Measurements from ENCODE around the gene TGFBR1. TPM values are rescaled to one million over a fixed set of nuclear protein-coding genes. Genes with fewer than 3 reads are reported as not detected.

Gene TGFBR1
- polyA plus RNA-seq, 1 donor from 2014 or later, result 78.0 TPM

- Histone ChIP-seq H3K36me3 (ENCODE audit: insufficient read depth, low read length) (no peaks in the 10 kb centered on the region), H3K4me2 (ENCODE audit: low read length) (no peak overlapping the region), H2AFZ (ENCODE audit: low read depth, low read length) (no peak overlapping the region), H3K4me3 (ENCODE audit: low read length) (no peak overlapping the region), H3K27ac (ENCODE audit: low read length) (no peak overlapping the region), H3K27me3 (ENCODE audit: insufficient read depth, low read depth, low read length) (no peaks in the 10 kb centered on the region), H3K79me2 (replicated peaks; ENCODE audit: insufficient read depth, low read length) (peaks cover 95% of the 10 kb centered on the region), H3K9me3 (ENCODE audit: low read length) (no peaks in the 10 kb centered on the region), H3K9me2 (ENCODE audit: insufficient read depth, low read length) (no peaks in the 10 kb centered on the region), H3F3A (ENCODE audit: insufficient read depth, low read length, poor library complexity, severe bottlenecking) (no peaks in the 10 kb centered on the region), H4K20me1 (ENCODE audit: insufficient read depth) (no peaks in the 10 kb centered on the region), H3K9ac (ENCODE audit: low read length) (no peak overlapping the region)
- TF ChIP-seq CTCF (IDR thresholded peaks at IDR 0.05; ENCODE audit: poor library complexity, severe bottlenecking) (no peak), SMC3 (conservative IDR thresholded peaks at IDR 0.05; ENCODE audit: poor library complexity) (no peak), RAD21 (conservative IDR thresholded peaks at IDR 0.05) (no peak), REST (IDR thresholded peaks at IDR 0.05; ENCODE audit: borderline replicate concordance) (no peak), TAF1 (IDR thresholded peaks at IDR 0.05; ENCODE audit: low read depth) (no peak), POLR2AphosphoS5 (IDR thresholded peaks at IDR 0.05) (no peak), EZH2 (IDR thresholded peaks at IDR 0.05; ENCODE audit: borderline replicate concordance, insufficient read depth, low read length, poor library complexity, severe bottlenecking) (no peak)
Measured at GRCh38 chr9:99121604-99122003, 16.7 kb downstream of the TGFBR1 start.

- Histone ChIP-seq H4K20me1 (ENCODE audit: insufficient read depth) (no peaks in the 10 kb centered on the region), H3K79me2 (replicated peaks; ENCODE audit: insufficient read depth, low read length) (peaks cover 88% of the 10 kb centered on the region), H3K4me2 (ENCODE audit: low read length) (no peak overlapping the region)
Measured at GRCh38 chr9:99124534-99125255, 19.8 kb downstream of the TGFBR1 start.

More at GRCh38 chr9:99124534-99125255, 19.8 kb downstream of the TGFBR1 start:
- Histone ChIP-seq H3K9me3 (ENCODE audit: low read length) (no peaks in the 10 kb centered on the region), H3K27ac (ENCODE audit: low read length) (no peak overlapping the region), H3K27me3 (ENCODE audit: insufficient read depth, low read depth, low read length) (no peaks in the 10 kb centered on the region), H3F3A (ENCODE audit: insufficient read depth, low read length, poor library complexity, severe bottlenecking) (no peaks in the 10 kb centered on the region), H3K4me3 (ENCODE audit: low read length) (no peak overlapping the region), H2AFZ (ENCODE audit: low read depth, low read length) (no peak overlapping the region), H3K9me2 (ENCODE audit: insufficient read depth, low read length) (no peaks in the 10 kb centered on the region), H3K9ac (ENCODE audit: low read length) (no peak overlapping the region), H3K36me3 (ENCODE audit: insufficient read depth, low read length) (no peaks in the 10 kb centered on the region)
- TF ChIP-seq MXI1 (conservative IDR thresholded peaks at IDR 0.05; ENCODE audit: poor library complexity, severe bottlenecking) (no peak), EP300 (conservative IDR thresholded peaks at IDR 0.05; ENCODE audit: poor library complexity, severe bottlenecking) (no peak), REST (IDR thresholded peaks at IDR 0.05; ENCODE audit: borderline replicate concordance) (no peak), TAF1 (IDR thresholded peaks at IDR 0.05; ENCODE audit: low read depth) (no peak), POLR2AphosphoS5 (IDR thresholded peaks at IDR 0.05) (no peak), CTCF (IDR thresholded peaks at IDR 0.05; ENCODE audit: poor library complexity, severe bottlenecking) (no peak), RAD21 (conservative IDR thresholded peaks at IDR 0.05) (no peak), SMC3 (conservative IDR thresholded peaks at IDR 0.05; ENCODE audit: poor library complexity) (no peak), EZH2 (IDR thresholded peaks at IDR 0.05; ENCODE audit: borderline replicate concordance, insufficient read depth, low read length, poor library complexity, severe bottlenecking) (no peak)

Data from neural cell (in vitro differentiated cells).